Spleen (tissue), 11 donors: Measurements from ENCODE around the gene RYR3. TPM values are rescaled to one million over a fixed set of nuclear protein-coding genes. Genes with fewer than 3 reads are reported as not detected.

Experiments used
- DNase-seq: peaks from one replicate; pipeline ENCODE4 v3.0.0-alpha.2; 2020
- H3K27ac ChIP-seq, 8 donors: fragments of 200-600 bp; sonication (generic) in 7 of 8; 1 replicate in 4 of 8; 2 replicates in 4 of 8; pipeline versions ENCODE4 v1.5.0 to v1.8.0; 2016 to 2021; ENCODE audit warnings: inconsistent platforms in 4 of 8, mild to moderate bottlenecking in 4 of 8, moderate library complexity in 1 of 8
- H3K27me3 ChIP-seq, 7 donors: fragments of 200-600 bp; sonication (generic) in 6 of 7; replicated peaks in 1 of 7; 1 replicate in 4 of 7; 2 replicates in 3 of 7; pipeline versions ENCODE4 v1.5.0 to v1.8.0; 2016 to 2021; ENCODE audit warnings: inconsistent platforms in 3 of 7, mild to moderate bottlenecking in 1 of 7
- H3K36me3 ChIP-seq, 6 donors: fragments of 200-600 bp; sonication (generic) in 5 of 6; 1 replicate in 4 of 6; 2 replicates in 2 of 6; pipeline versions ENCODE4 v1.5.0 to v1.8.0; 2016 to 2021; ENCODE audit warnings: inconsistent platforms in 2 of 6
- H3K4me1 ChIP-seq, 6 donors: fragments of 200-600 bp; sonication (generic) in 5 of 6; 1 replicate in 3 of 6; 2 replicates in 3 of 6; pipeline versions ENCODE4 v1.5.0 to v1.8.0; 2016 to 2021; ENCODE audit warnings: inconsistent platforms in 3 of 6
- H3K4me3 ChIP-seq, 8 donors: fragments of 200-600 bp; sonication (generic) in 7 of 8; 1 replicate in 4 of 8; 2 replicates in 4 of 8; pipeline versions ENCODE4 v1.5.0 to v1.8.0; 2016 to 2021; ENCODE audit warnings: inconsistent platforms in 4 of 8, mild to moderate bottlenecking in 4 of 8, moderate library complexity in 2 of 8
- H3K9me3 ChIP-seq, 8 donors: fragments of 200-600 bp; sonication (generic) in 7 of 8; 1 replicate in 4 of 8; 2 replicates in 4 of 8; pipeline versions ENCODE4 v1.5.0 to v1.8.0; 2016 to 2021; ENCODE audit warnings: inconsistent platforms in 4 of 8
- CTCF ChIP-seq, 11 experiments: fragments of 200-600 bp in 7 of 11; fragments of 450-650 bp in 4 of 11; sonication (generic) in 4 of 11; IDR thresholded peaks in 8 of 11; conservative IDR thresholded peaks in 3 of 11; 1 replicate in 7 of 11; 2 replicates in 4 of 11; pipeline versions ENCODE4 v1.4.0 to v1.8.0; 2016 to 2021; ENCODE audit warnings: antibody characterized with exemption in 11 of 11, inconsistent platforms in 4 of 11, mild to moderate bottlenecking in 1 of 11
- POLR2A ChIP-seq, 3 donors: fragments of 450-650 bp; IDR thresholded peaks; one replicate each; pipeline ENCODE4 v1.5.1; 2017; ENCODE audit warnings: antibody characterized with exemption in 3 of 3, mild to moderate bottlenecking in 1 of 3
- POLR2AphosphoS5 ChIP-seq, 3 donors: sonication (generic); formaldehyde crosslinking; IDR thresholded peaks; one replicate each; pipeline ENCODE4 v1.5.1; 2017; ENCODE audit warnings: antibody characterized with exemption in 3 of 3
- WGBS, 5 donors: extraction: QIAGEN DNeasy Blood & Tissue Kit in 3 of 5; methylation state at CpG; one replicate each; pipeline versions ENCODE4 v1.1.5 to v1.1.7; 2013 to 2018; 5-methylcytosine and 5-hydroxymethylcytosine counted together
- intact Hi-C: fragments of 100-400 bp; cut with DNase I; formaldehyde crosslinking; loops from one replicate; pipeline ENCODE4 v1.15.0; 2023; ENCODE audit warnings: low total_unique reads
- polyA plus RNA-seq, 3 donors: library from polyadenylated mRNA; stranded (reverse); fragments of 200-250 nt; gene quantifications; one replicate each; pipeline ENCODE4 v1.2.1, GENCODE V29; 2013
- total RNA-seq, 7 donors: library from RNA; depleted of rRNA in 3 of 7; stranded (reverse); fragments of >200 nt in 3 of 7; fragmentation: NEBNext Ultra II Directional in 4 of 7; extraction: Animal tissue kit (Norgen Biotek cat#: 25700) in 4 of 7; gene quantifications; one replicate each; pipeline versions ENCODE4 v1.1.0 to v1.2.1, GENCODE V29; 2016 to 2021
- donor health status: healthy with polysubstance abuse.
- donor health status: DM: no; HTN: no; CAD: no; lungs with moderate emphysema.
- donor health status: DM: no; HTN: no; CAD: no.
- donor health status: Bipolar disorder and iron deficiency.
- donor health status: healthy.
- donor health status: DM: no; HTN: no; CAD: no.
- donor health status: DM: yes; HTN: yes; CAD: no.

RYR3 gene
- total and polyA plus RNA-seq, 10 donors: 0.11 to 5.9 (median 1.3) TPM

GRCh38 chr15:33720952-33721351, 410.2 kb downstream of the RYR3 start:
- no peaks in the 10 kb centered on the region for H3K27me3 ChIP-seq
- WGBS, 5 donors: 91 to 96% (median 93%) methylated on average over 5 of the region's 5 CpGs
- intact Hi-C loops: no loop called here
- no peaks in the 10 kb centered on the region for H3K9me3 ChIP-seq
- no peak for DNase-seq
- no peak overlapping the region for H3K27ac ChIP-seq
- H3K36me3 ChIP-seq: no peaks in the 10 kb centered on the region
- no peaks in the 10 kb centered on the region for H3K4me1 ChIP-seq
- no peak overlapping the region for H3K4me3 ChIP-seq
- TF ChIP-seq POLR2AphosphoS5 (IDR thresholded peaks at IDR 0.05) (no peak), POLR2A (IDR thresholded peaks at IDR 0.05) (no peak), CTCF (IDR thresholded peaks at IDR 0.05 in 8 of 11, conservative IDR thresholded peaks at IDR 0.05 in 3 of 11) (no peak)

DNA sequence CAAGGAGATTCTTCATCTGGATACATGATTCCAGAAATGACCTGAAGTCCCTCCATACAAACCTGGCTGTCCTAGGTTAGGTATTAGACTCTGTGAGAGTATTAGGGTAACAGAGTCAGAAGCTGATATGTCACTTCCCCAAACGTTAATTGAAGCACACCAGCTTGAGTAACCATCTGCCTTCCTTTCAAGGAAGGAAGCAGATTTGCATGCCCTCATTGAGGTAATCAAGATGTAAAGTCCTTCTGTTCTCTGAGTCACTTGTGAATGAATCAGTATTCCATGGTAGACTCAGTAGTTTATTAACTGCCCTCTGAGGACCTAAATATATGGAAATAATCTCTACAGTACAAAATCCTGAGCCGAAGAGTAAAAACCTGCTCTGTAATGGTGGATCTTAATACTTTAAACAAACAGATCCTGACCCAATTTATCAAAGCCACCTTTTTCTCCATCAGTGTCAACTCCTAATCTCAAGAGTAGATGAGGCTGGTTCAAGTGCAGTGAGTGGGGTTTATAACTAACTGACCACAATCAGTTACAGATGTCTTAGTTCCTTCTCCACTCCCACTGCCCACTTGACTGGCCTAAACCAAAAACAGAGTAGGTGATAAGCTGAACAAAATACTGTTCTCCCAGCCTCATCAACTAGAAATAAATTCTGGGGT, 411.4 kb downstream of the RYR3 start:
- no peak for DNase-seq
- Histone ChIP-seq H3K27ac (no peak overlapping the region), H3K4me3 (no peak overlapping the region), H3K27me3 (no peaks in the 10 kb centered on the region), H3K4me1 (no peaks in the 10 kb centered on the region), H3K36me3 (no peaks in the 10 kb centered on the region), H3K9me3 (no peaks in the 10 kb centered on the region)
- 43 to 50% (median 47%) methylated on average over 2 of the region's 2 CpGs for WGBS, 5 donors
- TF ChIP-seq POLR2AphosphoS5 (IDR thresholded peaks at IDR 0.05) (no peak), POLR2A (IDR thresholded peaks at IDR 0.05) (no peak), CTCF (IDR thresholded peaks at IDR 0.05 in 8 of 11, conservative IDR thresholded peaks at IDR 0.05 in 3 of 11) (no peak)
- intact Hi-C loops: no loop called here

- DNase-seq: no peak
- H3K9me3 ChIP-seq: no peaks in the 10 kb centered on the region
- H3K36me3 ChIP-seq: no peaks in the 10 kb centered on the region
- 94 to 95% (median 94%) methylated on average over 12 of the region's 12 CpGs for WGBS, 5 donors
- no peak for TF ChIP-seq POLR2AphosphoS5 (IDR thresholded peaks at IDR 0.05)
- TF ChIP-seq POLR2A (IDR thresholded peaks at IDR 0.05): no peak
- no peak for TF ChIP-seq CTCF (IDR thresholded peaks at IDR 0.05 in 8 of 11, conservative IDR thresholded peaks at IDR 0.05 in 3 of 11)
- no peak overlapping the region for H3K27ac ChIP-seq
- no peaks in the 10 kb centered on the region for H3K4me1 ChIP-seq
- no peaks in the 10 kb centered on the region for H3K27me3 ChIP-seq
- intact Hi-C loops: no loop called here
- no peak overlapping the region for H3K4me3 ChIP-seq
Measured at GRCh38 chr15:33722673-33723015, 411.9 kb downstream of the RYR3 start.

GRCh38 chr15:33724321-33725036, 413.7 kb downstream of the RYR3 start:
- Histone ChIP-seq H3K4me3 (no peak overlapping the region), H3K27ac (no peak overlapping the region), H3K4me1 (no peaks in the 10 kb centered on the region), H3K36me3 (no peaks in the 10 kb centered on the region), H3K9me3 (no peaks in the 10 kb centered on the region), H3K27me3 (no peaks in the 10 kb centered on the region)
- no peak for DNase-seq
- no peak for TF ChIP-seq CTCF (IDR thresholded peaks at IDR 0.05 in 8 of 11, conservative IDR thresholded peaks at IDR 0.05 in 3 of 11)
- TF ChIP-seq POLR2AphosphoS5 (IDR thresholded peaks at IDR 0.05): no peak
- no peak for TF ChIP-seq POLR2A (IDR thresholded peaks at IDR 0.05)
- 62 to 91% (median 72%) methylated on average over 5 of the region's 5 CpGs for WGBS, 5 donors
- intact Hi-C loops: no loop called here
